Osteoblast (primary cell): ENCODE data around the gene TCERG1L. TPM values are rescaled to one million over a fixed set of nuclear protein-coding genes. Genes with fewer than 3 reads are reported as not detected.

ENCODE experiments used
- DNase-seq: peaks from one replicate; pipeline ENCODE4 v3.0.0; 2011; ENCODE audit warnings: low spot score, mixed read lengths; ENCODE audit not compliant: insufficient read length; ENCODE audit errors: missing footprints
- H2AFZ ChIP-seq: 2 replicates; pipeline ENCODE4 v1.6.0; 2011; ENCODE audit warnings: mild to moderate bottlenecking, low read length
- H3K27ac ChIP-seq: 2 replicates; pipeline ENCODE4 v1.5.1; 2011; ENCODE audit warnings: mild to moderate bottlenecking, low read depth, low read length, moderate library complexity
- H3K27me3 ChIP-seq: 2 replicates; pipeline ENCODE4 v1.6.0; 2012; ENCODE audit warnings: mild to moderate bottlenecking, control low read depth, inconsistent platforms, low read length, moderate library complexity; ENCODE audit not compliant: insufficient read depth
- H3K36me3 ChIP-seq: 2 replicates; pipeline ENCODE4 v1.5.1; 2011; ENCODE audit warnings: mild to moderate bottlenecking, low read length, control low read depth, moderate library complexity; ENCODE audit not compliant: insufficient read depth
- H3K4me1 ChIP-seq: 2 replicates; pipeline ENCODE4 v1.5.1; 2011; ENCODE audit warnings: mild to moderate bottlenecking, low read length, control low read depth, moderate library complexity; ENCODE audit not compliant: insufficient read depth
- H3K4me2 ChIP-seq: 2 replicates; pipeline ENCODE4 v1.6.0; 2011; ENCODE audit warnings: mild to moderate bottlenecking, low read length; ENCODE audit not compliant: insufficient read depth
- H3K4me3 ChIP-seq: fragments of 200-600 bp; sonication (generic); 3 replicates; pipeline ENCODE4 v1.5.1; 2012; ENCODE audit warnings: mild to moderate bottlenecking, low read length, inconsistent platforms; ENCODE audit not compliant: insufficient read depth
- H3K79me2 ChIP-seq: 2 replicates; pipeline ENCODE4 v1.6.0; 2012; ENCODE audit warnings: mild to moderate bottlenecking, low read length, control low read depth, inconsistent platforms; ENCODE audit not compliant: insufficient read depth
- H3K9me3 ChIP-seq: 2 replicates; pipeline ENCODE4 v1.5.1; 2011; ENCODE audit warnings: low read depth, low read length, control low read depth
- H4K20me1 ChIP-seq: 2 replicates; pipeline ENCODE4 v1.6.0; 2012; ENCODE audit warnings: mild to moderate bottlenecking, low read length, control low read depth; ENCODE audit not compliant: insufficient read depth
- CTCF ChIP-seq: IDR thresholded peaks from 2 replicates; pipeline ENCODE4 v1.5.1; 2011; ENCODE audit warnings: mild to moderate bottlenecking, low read depth, low read length, moderate library complexity; ENCODE audit errors: extremely low read depth
- total RNA-seq: library from RNA; depleted of rRNA; stranded (reverse); fragments of >200 nt; gene quantifications from 2 replicates; pipeline ENCODE4 v1.2.3, GENCODE V29; 2012

The TCERG1L gene
- total RNA-seq, 1 donor = under 0.01 TPM

- Histone ChIP-seq H3K4me2 (no peak overlapping the region), H4K20me1 (no peaks in the 10 kb centered on the region), H3K9me3 (peaks cover 3% of the 10 kb centered on the region), H2AFZ (no peak overlapping the region), H3K4me3 (no peak overlapping the region), H3K79me2 (no peaks in the 10 kb centered on the region), H3K4me1 (no peaks in the 10 kb centered on the region), H3K27ac (no peak overlapping the region), H3K27me3 (no peaks in the 10 kb centered on the region), H3K36me3 (no peaks in the 10 kb centered on the region)
- DNase-seq = peak; percentile 53
- no peak for TF ChIP-seq CTCF
These were observed 92.0 kb downstream of the TCERG1L start for GRCh38 chr10:131219584-131219886.

- H3K4me2 ChIP-seq = no peak overlapping the region
- no peak for TF ChIP-seq CTCF
- no peaks in the 10 kb centered on the region for H3K27me3 ChIP-seq
- no peaks in the 10 kb centered on the region for H3K4me1 ChIP-seq
- peaks cover 3% of the 10 kb centered on the region for H3K9me3 ChIP-seq
- H3K27ac ChIP-seq = no peak overlapping the region
- H2AFZ ChIP-seq = no peak overlapping the region
- no peaks in the 10 kb centered on the region for H3K79me2 ChIP-seq
- no peaks in the 10 kb centered on the region for H4K20me1 ChIP-seq
- H3K36me3 ChIP-seq = no peaks in the 10 kb centered on the region
- peak; percentile 23 for DNase-seq
- no peak overlapping the region for H3K4me3 ChIP-seq
These were observed 92.5 kb downstream of the TCERG1L start for GRCh38 chr10:131218811-131219583.

GRCh38 chr10:131216681-131217230, 94.8 kb downstream of the TCERG1L start:
- DNase-seq = no peak
- no peaks in the 10 kb centered on the region for H3K4me1 ChIP-seq
- H3K4me3 ChIP-seq = no peak overlapping the region
- H3K4me2 ChIP-seq = no peak overlapping the region
- peaks cover 3% of the 10 kb centered on the region for H3K9me3 ChIP-seq
- TF ChIP-seq CTCF = no peak
- no peak overlapping the region for H3K27ac ChIP-seq
- H4K20me1 ChIP-seq = no peaks in the 10 kb centered on the region
- no peaks in the 10 kb centered on the region for H3K79me2 ChIP-seq
- no peaks in the 10 kb centered on the region for H3K27me3 ChIP-seq
- no peak overlapping the region for H2AFZ ChIP-seq
- H3K36me3 ChIP-seq = no peaks in the 10 kb centered on the region

- TF ChIP-seq CTCF = no peak
- Histone ChIP-seq H3K36me3 (no peaks in the 10 kb centered on the region), H3K79me2 (no peaks in the 10 kb centered on the region), H3K27me3 (no peaks in the 10 kb centered on the region), H4K20me1 (no peaks in the 10 kb centered on the region), H2AFZ (no peak overlapping the region), H3K4me2 (no peak overlapping the region), H3K4me1 (no peaks in the 10 kb centered on the region), H3K27ac (no peak overlapping the region), H3K4me3 (no peak overlapping the region), H3K9me3 (peaks cover 3% of the 10 kb centered on the region)
- DNase-seq = no peak
These were observed 95.7 kb downstream of the TCERG1L start for GRCh38 chr10:131215776-131216175.
